Sigmoid colon (tissue), 7 donors: Measurements from ENCODE around the gene TAF13. TPM values are rescaled to one million over a fixed set of nuclear protein-coding genes. Genes with fewer than 3 reads are reported as not detected.

Experiments used
- DNase-seq: peaks from one replicate; pipeline ENCODE4 v3.0.0-alpha.2; 2019
- H3K27ac ChIP-seq, 4 donors: fragments of 200-600 bp; sonication (generic); one replicate each; pipeline ENCODE4 v1.5.1; 2016 to 2019; ENCODE audit warnings: mild to moderate bottlenecking in 1 of 4
- H3K27me3 ChIP-seq, 3 donors: fragments of 200-600 bp; sonication (generic); one replicate each; pipeline ENCODE4 v1.5.1; 2019; ENCODE audit warnings: mild to moderate bottlenecking in 1 of 3
- H3K36me3 ChIP-seq, 4 donors: fragments of 200-600 bp; sonication (generic); one replicate each; pipeline ENCODE4 v1.5.1; 2016 to 2019
- H3K4me1 ChIP-seq, 4 donors: fragments of 200-600 bp; sonication (generic); one replicate each; pipeline ENCODE4 v1.5.1; 2017 to 2019
- H3K4me3 ChIP-seq, 4 donors: fragments of 200-600 bp; sonication (generic); one replicate each; pipeline ENCODE4 v1.5.1; 2017 to 2019; ENCODE audit warnings: mild to moderate bottlenecking in 2 of 4, moderate library complexity in 1 of 4
- H3K9me3 ChIP-seq, 4 donors: fragments of 200-600 bp in 3 of 4; sonication (generic) in 3 of 4; one replicate each; pipeline versions ENCODE4 v1.5.1 to v1.6.1; 2013 to 2019
- EP300 ChIP-seq, 4 donors: sonication (generic); formaldehyde crosslinking; IDR thresholded peaks; one replicate each; pipeline ENCODE4 v1.6.1; 2017; ENCODE audit warnings: antibody characterized with exemption in 4 of 4
- POLR2A ChIP-seq, 2 donors: fragments of 450-650 bp; IDR thresholded peaks; one replicate each; pipeline ENCODE4 v1.6.1; 2016; ENCODE audit warnings: antibody characterized with exemption in 2 of 2, mild to moderate bottlenecking in 2 of 2, moderate library complexity in 2 of 2
- POLR2AphosphoS5 ChIP-seq, 4 donors: sonication (generic); formaldehyde crosslinking; IDR thresholded peaks; one replicate each; pipeline ENCODE4 v1.6.1; 2017; ENCODE audit warnings: antibody characterized with exemption in 4 of 4
- WGBS, 2 donors: extraction: QIAGEN DNeasy Blood & Tissue Kit; methylation state at CpG; one replicate each; pipeline ENCODE4 v1.1.7; 2013; 5-methylcytosine and 5-hydroxymethylcytosine counted together
- intact Hi-C: fragments of 100-400 bp; cut with DNase I; formaldehyde crosslinking; loops from one replicate; pipeline ENCODE4 v1.15.1; 2023
- polyA plus RNA-seq, 3 donors: library from polyadenylated mRNA; stranded (reverse); fragments of 200-250 nt; gene quantifications; one replicate each; pipeline ENCODE4 v1.2.3, GENCODE V29; 2013
- total RNA-seq, 4 donors: library from RNA; depleted of rRNA; stranded (reverse); fragments of >200 nt; gene quantifications; one replicate each; pipeline ENCODE4 v1.1.0, GENCODE V29; 2016
- TF ChIP-seq, protein P1 (sequence below), 4 experiments: fragments of 450-650 bp in 3 of 4; fragments of 200-600 bp in 1 of 4; IDR thresholded peaks; one replicate each; pipeline ENCODE4 v1.5.1; 2016 to 2019; ENCODE audit warnings: antibody characterized with exemption in 4 of 4, mild to moderate bottlenecking in 3 of 4, moderate library complexity in 2 of 4
- donor health status: healthy with polysubstance abuse.
- donor health status: Bipolar disorder and iron deficiency.
- donor health status: healthy.

Gene TAF13
- total and polyA plus RNA-seq, 7 donors: 19.9 to 78.8 (median 40.2) TPM

DNA sequence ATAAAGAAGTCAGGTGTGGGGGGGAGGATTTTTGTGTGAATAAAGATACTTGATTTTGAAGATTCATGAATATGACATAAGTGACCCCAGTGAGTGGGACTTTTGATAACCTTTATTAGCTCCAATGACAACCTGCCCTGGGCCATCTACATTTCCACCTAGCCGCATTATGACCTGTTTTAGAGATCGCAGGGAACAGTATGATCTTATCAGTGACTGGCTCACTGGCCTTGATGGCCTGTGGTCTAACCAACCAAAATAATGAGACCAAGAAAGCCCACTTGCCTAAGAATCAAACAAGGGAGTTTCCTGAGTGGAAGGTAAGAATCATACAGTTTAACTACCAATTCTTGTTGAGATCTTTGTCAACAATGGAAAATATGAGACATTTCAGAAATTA, 39.9 kb upstream of the TAF13 start:
- WGBS, 2 donors: 20 to 77% methylated on average over 2 of the region's 2 CpGs
- DNase-seq: no peak
- H3K36me3 ChIP-seq: no peaks in the 10 kb centered on the region
- intact Hi-C loops: loop anchor here (5.0 kb wide), 1 partner anchor 72 kb away; no protein-coding TSS in a partner anchor
- no peak for TF ChIP-seq POLR2A (IDR thresholded peaks at IDR 0.05)
- TF ChIP-seq, protein P1, sequence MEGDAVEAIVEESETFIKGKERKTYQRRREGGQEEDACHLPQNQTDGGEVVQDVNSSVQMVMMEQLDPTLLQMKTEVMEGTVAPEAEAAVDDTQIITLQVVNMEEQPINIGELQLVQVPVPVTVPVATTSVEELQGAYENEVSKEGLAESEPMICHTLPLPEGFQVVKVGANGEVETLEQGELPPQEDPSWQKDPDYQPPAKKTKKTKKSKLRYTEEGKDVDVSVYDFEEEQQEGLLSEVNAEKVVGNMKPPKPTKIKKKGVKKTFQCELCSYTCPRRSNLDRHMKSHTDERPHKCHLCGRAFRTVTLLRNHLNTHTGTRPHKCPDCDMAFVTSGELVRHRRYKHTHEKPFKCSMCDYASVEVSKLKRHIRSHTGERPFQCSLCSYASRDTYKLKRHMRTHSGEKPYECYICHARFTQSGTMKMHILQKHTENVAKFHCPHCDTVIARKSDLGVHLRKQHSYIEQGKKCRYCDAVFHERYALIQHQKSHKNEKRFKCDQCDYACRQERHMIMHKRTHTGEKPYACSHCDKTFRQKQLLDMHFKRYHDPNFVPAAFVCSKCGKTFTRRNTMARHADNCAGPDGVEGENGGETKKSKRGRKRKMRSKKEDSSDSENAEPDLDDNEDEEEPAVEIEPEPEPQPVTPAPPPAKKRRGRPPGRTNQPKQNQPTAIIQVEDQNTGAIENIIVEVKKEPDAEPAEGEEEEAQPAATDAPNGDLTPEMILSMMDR (IDR thresholded peaks at IDR 0.05): no peak
- TF ChIP-seq POLR2AphosphoS5 (IDR thresholded peaks at IDR 0.05): no peak
- TF ChIP-seq EP300 (IDR thresholded peaks at IDR 0.05): no peak
- H3K9me3 ChIP-seq: no peaks in the 10 kb centered on the region
- H3K27me3 ChIP-seq: peaks cover 0 to 43% (median 34%) of the 10 kb centered on the region in 3 donors
- no peak overlapping the region for H3K4me3 ChIP-seq
- no peak overlapping the region for H3K27ac ChIP-seq
- peaks cover 0 to 24% (median 24%) of the 10 kb centered on the region in 4 donors for H3K4me1 ChIP-seq

DNA sequence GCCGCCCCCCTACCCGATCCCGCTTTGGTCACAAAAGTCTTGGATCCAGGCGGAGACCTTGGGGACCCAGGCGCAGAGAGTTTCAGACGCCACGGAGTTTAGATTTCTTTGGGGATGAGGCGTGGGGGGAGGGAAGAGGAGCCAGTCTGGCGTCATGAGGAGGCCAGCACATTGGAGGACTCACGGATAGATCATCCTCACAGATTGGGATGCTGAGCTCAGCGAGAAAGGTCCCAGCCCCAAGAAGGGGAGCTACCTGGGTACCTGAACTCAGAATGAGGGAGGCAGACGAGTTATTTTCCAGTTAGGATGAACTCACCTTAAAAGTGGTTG, 38.5 kb upstream of the TAF13 start:
- peaks cover 0 to 43% (median 34%) of the 10 kb centered on the region in 3 donors for H3K27me3 ChIP-seq
- peaks cover 0 to 24% (median 24%) of the 10 kb centered on the region in 4 donors for H3K4me1 ChIP-seq
- peak overlapping the region in 3 of 4 donors; percentile 28 to 45 (median 43) for H3K4me3 ChIP-seq
- no peaks in the 10 kb centered on the region for H3K9me3 ChIP-seq
- intact Hi-C loops: loop anchor here (5.0 kb wide), 1 partner anchor 37 kb away; the partner anchor contains the start of gene TAF13
- TF ChIP-seq EP300 (IDR thresholded peaks at IDR 0.05) (no peak), POLR2AphosphoS5 (IDR thresholded peaks at IDR 0.05) (no peak), POLR2A (IDR thresholded peaks at IDR 0.05) (no peak)
- TF ChIP-seq, protein P1 (IDR thresholded peaks at IDR 0.05): no peak
- DNase-seq: no peak
- WGBS, 2 donors: 2 to 7% methylated on average over 12 of the region's 12 CpGs
- no peaks in the 10 kb centered on the region for H3K36me3 ChIP-seq
- no peak overlapping the region for H3K27ac ChIP-seq

DNA sequence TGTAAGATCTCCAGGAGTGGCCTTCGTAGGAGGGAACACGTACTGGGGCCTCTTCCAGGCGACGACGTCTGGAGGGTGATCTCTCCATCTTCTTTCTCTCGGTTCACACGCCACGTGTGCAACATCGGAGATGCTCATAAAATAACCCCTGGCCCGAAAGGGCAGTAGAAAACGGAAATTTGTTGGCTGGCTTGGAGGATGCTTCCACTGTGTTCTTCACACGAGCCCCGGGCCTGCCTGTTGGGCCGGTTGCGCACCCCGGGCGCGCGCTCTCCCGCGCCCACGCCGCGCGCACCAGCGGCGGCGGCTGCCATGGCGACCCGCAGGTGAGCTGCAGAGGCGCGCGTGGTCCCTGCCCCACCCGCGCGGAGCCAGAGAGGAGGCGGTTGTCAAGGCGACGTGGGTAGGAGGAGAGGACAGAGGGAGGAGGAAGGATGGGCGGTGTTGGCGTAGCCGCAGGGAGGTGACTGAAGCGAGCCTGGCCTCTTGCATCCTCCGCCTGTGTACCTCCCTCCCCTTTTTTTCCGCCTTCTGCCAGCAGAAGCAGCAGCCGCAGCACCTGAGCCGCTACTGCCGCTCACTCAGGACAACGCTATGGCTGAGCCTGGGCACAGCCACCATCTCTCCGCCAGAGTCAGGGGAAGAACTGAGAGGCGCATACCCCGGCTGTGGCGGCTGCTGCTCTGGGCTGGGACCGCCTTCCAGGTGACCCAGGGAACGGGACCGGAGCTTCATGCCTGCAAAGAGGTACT, 38.0 kb upstream of the TAF13 start, which contains the start of gene ELAPOR1:
ELAPOR1 (plus strand) TSS at position 526 of the 752 bp plus-strand sequence; CDS start at position 595, 69 bp downstream.
- intact Hi-C loops: loop anchor here (5.0 kb wide), 1 partner anchor 36 kb away; the partner anchor contains the start of gene TAF13

DNA sequence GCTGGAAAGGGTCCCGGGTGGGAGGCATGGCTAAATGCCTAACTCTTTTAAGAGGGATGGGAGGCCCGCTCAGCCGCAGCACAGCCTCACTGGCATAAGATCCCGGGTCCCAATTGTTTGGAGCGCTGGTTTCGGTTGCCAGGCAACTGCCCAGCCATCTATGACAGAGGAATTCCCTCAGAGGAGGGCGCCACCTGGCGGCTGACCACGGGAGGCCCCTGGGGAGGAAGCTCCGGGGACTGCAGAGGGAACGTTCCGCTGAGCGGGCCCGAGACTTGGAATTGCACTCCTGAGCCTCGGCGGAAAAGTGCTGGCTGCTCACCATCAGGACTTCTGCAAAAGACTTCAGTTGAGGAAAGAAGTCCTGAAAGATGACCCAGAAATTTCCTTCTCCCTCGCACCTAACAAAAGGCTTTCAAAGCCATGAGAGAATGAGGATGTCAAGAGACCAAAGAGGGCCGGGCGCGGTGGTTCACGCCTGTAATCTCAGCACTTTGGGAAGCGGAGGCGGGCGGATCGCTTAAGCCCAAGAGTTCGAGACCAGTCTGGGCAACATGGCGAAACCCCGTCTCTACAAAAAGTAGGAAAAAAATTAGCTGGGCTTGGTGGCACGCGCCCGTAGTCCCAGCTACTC, 37.0 kb upstream of the TAF13 start:
- WGBS, 2 donors: 7 to 15% methylated on average over 31 of the region's 31 CpGs
- peak overlapping the region; percentile 7 to 45 (median 36) for H3K4me3 ChIP-seq
- no peaks in the 10 kb centered on the region for H3K9me3 ChIP-seq
- no peaks in the 10 kb centered on the region for H3K36me3 ChIP-seq
- TF ChIP-seq EP300 (IDR thresholded peaks at IDR 0.05): no peak
- TF ChIP-seq, protein P1 (IDR thresholded peaks at IDR 0.05): peak; percentile 86 to 95 (median 90)
- peak in 3 of 4 donors; percentile 25 to 60 (median 49) for TF ChIP-seq POLR2AphosphoS5 (IDR thresholded peaks at IDR 0.05)
- TF ChIP-seq POLR2A (IDR thresholded peaks at IDR 0.05): no peak
- H3K4me1 ChIP-seq: peaks cover 0 to 24% (median 24%) of the 10 kb centered on the region in 4 donors
- peak; percentile 96 for DNase-seq
- intact Hi-C loops: loop anchor here (5.0 kb wide), 1 partner anchor 35 kb away; the partner anchor contains the start of gene TAF13
- peaks cover 0 to 42% (median 34%) of the 10 kb centered on the region in 3 donors for H3K27me3 ChIP-seq
- H3K27ac ChIP-seq: peak overlapping the region in 3 of 4 donors; percentile 46 to 68 (median 50)

More for the DNA sequence above, 38.0 kb upstream of the TAF13 start, which contains the start of gene ELAPOR1:
- Histone ChIP-seq H3K27me3 (peaks cover 0 to 43% (median 34%) of the 10 kb centered on the region in 3 donors), H3K27ac (peak within 1 kb of the TSS in 3 of 4 donors; percentile 46 to 68 (median 50)), H3K36me3 (no peaks in the 10 kb centered on the region), H3K4me3 (peak within 1 kb of the TSS in 3 of 4 donors; percentile 28 to 45 (median 43)), H3K9me3 (no peaks in the 10 kb centered on the region), H3K4me1 (peaks cover 0 to 24% (median 24%) of the 10 kb centered on the region in 4 donors)
- DNase-seq: no peak
- no peak for TF ChIP-seq POLR2AphosphoS5 (IDR thresholded peaks at IDR 0.05)
- WGBS, 2 donors: 1 to 3% methylated on average over 56 of the region's 56 CpGs
